HCT116 (cell line): ENCODE measurements around the gene STK32B. TPM values are rescaled to one million over a fixed set of nuclear protein-coding genes. Genes with fewer than 3 reads are reported as not detected.

ENCODE experiments used
- ATAC-seq: fragments of 200-7000 bp; cut with Tn5 transposase; 2 replicates; pipeline ENCODE4 v1.9.1; 2020; ENCODE audit warnings: mild to moderate bottlenecking, moderate library complexity
- BruUV-seq: library from RNA; stranded (reverse); fragments of 400-500 nt; replicated peaks from 2 replicates; lab custom pipeline; 2021; lab: Mats Ljungman, UMichigan
- CTCF ChIA-PET: fragments of 300-600 bp; sonication (Branson Sonifier 250); formaldehyde crosslinking; loops from one replicate; lab custom pipeline; 2021; ENCODE audit warnings: antibody characterized with exemption; lab: Charles Lee
- POLR2A ChIA-PET: fragments of 300-600, 350-600 bp; sonication (Branson Sonifier 250); formaldehyde crosslinking; loops from one replicate; lab custom pipeline; 2021; ENCODE audit warnings: antibody characterized with exemption; lab: Charles Lee
- RAD21 ChIA-PET, 2 experiments: fragments of 300-600 bp; sonication (Branson Sonifier 250); formaldehyde crosslinking; loops; one replicate each; lab custom pipeline; 2023; ENCODE audit warnings: low total read pairs in 2 of 2; ENCODE audit not compliant: uncharacterized antibody in 2 of 2, unreplicated experiment in 2 of 2, low non-redundant PET in 1 of 2; lab: Charles Lee
- DNase-seq: peaks from one replicate; pipeline ENCODE4 v3.0.0-alpha.2; 2010; ENCODE audit warnings: low read depth, low spot score
- H2AFZ ChIP-seq: fragments of 200-600 bp; shearing (Covaris generic), sonication (generic); 2 replicates; pipeline ENCODE4 v1.6.1; 2017; ENCODE audit warnings: low read depth, mixed run types, mixed read lengths, antibody characterized with exemption, low read length; ENCODE audit not compliant: poor library complexity, severe bottlenecking
- H3K27ac ChIP-seq: 2 replicates; pipeline ENCODE4 v1.5.1; 2012; ENCODE audit warnings: low read depth, low read length
- H3K27me3 ChIP-seq: fragments of 200-600 bp; sonication (generic); 2 replicates; pipeline ENCODE4 v1.6.1; 2016; ENCODE audit warnings: mixed run types, low read length, mixed read lengths; ENCODE audit not compliant: insufficient read depth
- H3K36me3 ChIP-seq, 2 experiments: fragments of 200-500 bp in 1 of 2; fragments of 200-600 bp in 1 of 2; sonication (Bioruptor generic) in 1 of 2; sonication (generic) in 1 of 2; 2 replicates each; pipeline versions ENCODE4 v1.5.1 to v1.6.1; 2014 to 2016; ENCODE audit warnings: low read length in 2 of 2, inconsistent platforms in 1 of 2, mixed read lengths in 1 of 2, mixed run types in 1 of 2; ENCODE audit not compliant: insufficient read depth in 2 of 2, control insufficient read depth in 1 of 2
- H3K4me1 ChIP-seq, 2 experiments: fragments of 200-600 bp in 1 of 2; sonication (generic) in 1 of 2; 2 replicates each; pipeline versions ENCODE4 v1.5.1 to v1.6.1; 2012 to 2017; ENCODE audit warnings: low read length in 2 of 2, inconsistent platforms in 1 of 2, mild to moderate bottlenecking in 1 of 2, mixed read lengths in 1 of 2, mixed run types in 1 of 2, moderate library complexity in 1 of 2; ENCODE audit not compliant: insufficient read depth in 2 of 2, control insufficient read depth in 1 of 2
- H3K4me2 ChIP-seq: fragments of 200-600 bp; sonication (generic); 2 replicates; pipeline ENCODE4 v1.6.1; 2017; ENCODE audit warnings: mixed run types, low read length, mixed read lengths
- H3K4me3 ChIP-seq, 2 experiments: fragments of 200-600 bp in 1 of 2; sonication (generic) in 1 of 2; replicated peaks in 1 of 2; 2 replicates each; pipeline ENCODE4 v1.5.1; 2011 to 2016; ENCODE audit warnings: low read length in 2 of 2, control low read depth in 1 of 2, low read depth in 1 of 2, mild to moderate bottlenecking in 1 of 2, mixed read lengths in 1 of 2, mixed run types in 1 of 2
- H3K79me2 ChIP-seq: fragments of 200-600 bp; sonication (generic); 2 replicates; pipeline ENCODE4 v1.6.1; 2017; ENCODE audit warnings: mild to moderate bottlenecking, mixed run types, low read length, moderate library complexity, mixed read lengths; ENCODE audit not compliant: insufficient read depth
- H3K9ac ChIP-seq: fragments of 200-600 bp; sonication (generic); 2 replicates; pipeline ENCODE4 v1.6.1; 2016; ENCODE audit warnings: low read length, mixed read lengths
- H3K9me2 ChIP-seq: fragments of 200-600 bp; sonication (generic), shearing (Covaris generic); 2 replicates; pipeline ENCODE4 v1.6.1; 2017; ENCODE audit warnings: mixed run types, mild to moderate bottlenecking, moderate library complexity; ENCODE audit not compliant: insufficient read depth
- H3K9me3 ChIP-seq, 2 experiments: fragments of 200-500 bp in 1 of 2; fragments of 200-600 bp in 1 of 2; sonication (Bioruptor generic) in 1 of 2; sonication (generic) in 1 of 2; 2 replicates each; pipeline ENCODE4 v1.6.1; 2014 to 2017; ENCODE audit warnings: low read length in 2 of 2, mixed read lengths in 2 of 2, inconsistent platforms in 1 of 2, low read depth in 1 of 2, mild to moderate bottlenecking in 1 of 2, mixed run types in 1 of 2, moderate library complexity in 1 of 2; ENCODE audit not compliant: control insufficient read depth in 1 of 2, insufficient read depth in 1 of 2
- H4K20me1 ChIP-seq: fragments of 200-600 bp; sonication (generic), shearing (Covaris generic); 2 replicates; pipeline ENCODE4 v1.6.1; 2017; ENCODE audit warnings: mixed run types, mild to moderate bottlenecking, moderate library complexity; ENCODE audit not compliant: insufficient read depth
- ATF3 ChIP-seq: IDR thresholded peaks from 2 replicates; pipeline ENCODE4 v1.6.1; 2012
- CBX3 ChIP-seq: IDR thresholded peaks from 2 replicates; pipeline ENCODE4 v1.6.1; 2012; ENCODE audit warnings: low read depth
- CEBPB ChIP-seq: IDR thresholded peaks from 2 replicates; pipeline ENCODE4 v1.6.1; 2012; ENCODE audit warnings: low read depth
- CTCF ChIP-seq, 3 experiments: fragments of 200-600 bp in 1 of 3; sonication (generic) in 1 of 3; IDR thresholded peaks in 2 of 3; conservative IDR thresholded peaks in 1 of 3; 2 replicates each; pipeline ENCODE4 v1.5.1; 2012 to 2017; ENCODE audit warnings: low read depth in 2 of 3, low read length in 2 of 3, antibody characterized with exemption in 1 of 3, borderline replicate concordance in 1 of 3, control low read depth in 1 of 3, mild to moderate bottlenecking in 1 of 3, mixed read lengths in 1 of 3, mixed run types in 1 of 3, moderate library complexity in 1 of 3; ENCODE audit not compliant: insufficient read depth in 1 of 3
- EGR1 ChIP-seq: IDR thresholded peaks from 2 replicates; pipeline ENCODE4 v1.6.1; 2012; ENCODE audit warnings: low read depth
- EZH2phosphoT487 ChIP-seq: fragments of 200-600 bp; IDR thresholded peaks from 2 replicates; pipeline ENCODE4 v1.6.1; 2018; ENCODE audit warnings: antibody characterized with exemption, borderline replicate concordance
- FOSL1 ChIP-seq: IDR thresholded peaks from 2 replicates; pipeline ENCODE4 v1.6.1; 2012; ENCODE audit warnings: low read depth
- MAX ChIP-seq: IDR thresholded peaks from 2 replicates; pipeline ENCODE4 v1.6.1; 2012
- POLR2A ChIP-seq: IDR thresholded peaks from 2 replicates; pipeline ENCODE4 v1.7.0; 2011; ENCODE audit warnings: borderline replicate concordance; ENCODE audit not compliant: insufficient read depth, insufficient read length; ENCODE audit errors: extremely low read depth
- POLR2AphosphoS5 ChIP-seq: IDR thresholded peaks from 2 replicates; pipeline ENCODE4 v1.6.1; 2011; ENCODE audit warnings: mild to moderate bottlenecking, low read depth, low read length, moderate library complexity
- RAD21 ChIP-seq: IDR thresholded peaks from 2 replicates; pipeline ENCODE4 v1.6.1; 2012; ENCODE audit warnings: low read depth, mild to moderate bottlenecking
- SIN3A ChIP-seq: IDR thresholded peaks from 2 replicates; pipeline ENCODE4 v1.6.1; 2012; ENCODE audit warnings: low read depth
- ZBTB33 ChIP-seq: IDR thresholded peaks from 2 replicates; pipeline ENCODE4 v1.6.1; 2011; ENCODE audit warnings: mild to moderate bottlenecking, low read length, moderate library complexity; ENCODE audit not compliant: insufficient replicate concordance; ENCODE audit errors: extremely low read depth
- ZNF274 ChIP-seq: fragments of 200-500 bp; sonication (Bioruptor generic); IDR thresholded peaks from 2 replicates; pipeline ENCODE4 v1.6.1; 2014; ENCODE audit warnings: mild to moderate bottlenecking, low read depth, low read length, inconsistent platforms
- intact Hi-C: fragments of 100-400 bp; cut with micrococcal nuclease; formaldehyde crosslinking; loops from 2 replicates; pipeline ENCODE4 v1.10.0; 2022
- total RNA-seq: library from RNA; stranded (reverse); gene quantifications from one replicate; pipeline ENCODE4 v1.2.1, GENCODE V29; 2021; ENCODE audit not compliant: unreplicated experiment

Gene STK32B
- total RNA-seq, 1 experiment from 2014 or later: not detected

GRCh38 chr4:5072948-5073347 is 21.7 kb downstream of the STK32B start:
- CTCF ChIA-PET: no interaction called here
- ATAC-seq: no peak

More at GRCh38 chr4:5072948-5073347, 21.7 kb downstream of the STK32B start:
- ChIA-PET RAD21 (no interaction called here), POLR2A (no interaction called here)
- H2AFZ ChIP-seq: no peak overlapping the region
- no peak for TF ChIP-seq MAX
- no peak for TF ChIP-seq ZBTB33
- no peak for TF ChIP-seq RAD21
- TF ChIP-seq ATF3: no peak
- TF ChIP-seq EZH2phosphoT487: no peak
- no peak for TF ChIP-seq POLR2A
- no peak for TF ChIP-seq CTCF (IDR thresholded peaks at IDR 0.05 in 2 of 3, conservative IDR thresholded peaks at IDR 0.05 in 1 of 3; ENCODE audit: borderline replicate concordance in 1 of 3, insufficient read depth in 1 of 3, low read depth in 2 of 3, low read length in 2 of 3)
- TF ChIP-seq ZNF274: no peak
- TF ChIP-seq POLR2AphosphoS5: no peak
- no peak for TF ChIP-seq CEBPB
- no peak for TF ChIP-seq EGR1
- no peak for TF ChIP-seq SIN3A
- TF ChIP-seq CBX3: no peak
- TF ChIP-seq FOSL1: no peak
- no peaks in the 10 kb centered on the region for H4K20me1 ChIP-seq
- H3K9ac ChIP-seq: no peak overlapping the region
- no peak overlapping the region for H3K4me2 ChIP-seq
- no peaks in the 10 kb centered on the region for H3K9me3 ChIP-seq
- no peaks in the 10 kb centered on the region for H3K4me1 ChIP-seq
- no TSS peak for BruUV-seq
- no peak for DNase-seq
- H3K9me2 ChIP-seq: no peaks in the 10 kb centered on the region
- H3K36me3 ChIP-seq: no peaks in the 10 kb centered on the region
- no peaks in the 10 kb centered on the region for H3K79me2 ChIP-seq
- peaks cover 16% of the 10 kb centered on the region; the same call in 1 of the 2 replicates for H3K27me3 ChIP-seq
- no peak overlapping the region for H3K27ac ChIP-seq
- H3K4me3 ChIP-seq: no peak overlapping the region
- intact Hi-C loops: no loop called here
